Naive thymus-derived CD4-positive, alpha-beta T cell (primary cell): ENCODE measurements around the gene CDKN2AIPNL. TPM values are rescaled to one million over a fixed set of nuclear protein-coding genes. Genes with fewer than 3 reads are reported as not detected.

Experiments used
- ATAC-seq: fragments of 150-1000 bp; cut with Tn5 transposase; 2 replicates; pipeline ENCODE4 v1.10.0; 2021; ENCODE audit warnings: mild to moderate bottlenecking, moderate library complexity
- CTCF ChIA-PET: fragments of 350-600 bp; sonication (Branson Sonifier 250); formaldehyde crosslinking; loops from one replicate; lab custom pipeline; 2021; ENCODE audit warnings: antibody characterized with exemption; lab: Charles Lee
- POLR2A ChIA-PET: fragments of 350-600 bp; sonication (Branson Sonifier 250); formaldehyde crosslinking; loops from one replicate; lab custom pipeline; 2021; ENCODE audit warnings: antibody characterized with exemption, inconsistent platforms; lab: Charles Lee
- DNase-seq, 9 donors: peaks; one replicate each; pipeline versions ENCODE4 v3.0.0 to v3.0.0-alpha.2; 2020 to 2022; ENCODE audit warnings: mixed read lengths in 1 of 9
- H3K27ac ChIP-seq: one replicate; pipeline ENCODE4 v1.7.0; 2013; ENCODE audit warnings: mild to moderate bottlenecking, low read depth, low read length, moderate library complexity
- H3K27me3 ChIP-seq, 2 donors: one replicate each; pipeline ENCODE4 v1.7.0; 2013; ENCODE audit warnings: low read length in 2 of 2, mild to moderate bottlenecking in 2 of 2, moderate library complexity in 2 of 2; ENCODE audit not compliant: control insufficient read depth in 2 of 2, insufficient read depth in 2 of 2
- H3K36me3 ChIP-seq, 3 experiments: 1 replicate in 2 of 3; 2 replicates in 1 of 3; pipeline ENCODE4 v1.7.0; 2013; ENCODE audit warnings: low read length in 3 of 3, mild to moderate bottlenecking in 3 of 3, moderate library complexity in 1 of 3; ENCODE audit not compliant: insufficient read depth in 3 of 3, control insufficient read depth in 2 of 3
- H3K4me1 ChIP-seq, 2 donors: one replicate each; pipeline ENCODE4 v1.7.0; 2013; ENCODE audit warnings: low read length in 2 of 2, mild to moderate bottlenecking in 2 of 2, moderate library complexity in 1 of 2; ENCODE audit not compliant: control insufficient read depth in 2 of 2, insufficient read depth in 2 of 2
- H3K4me3 ChIP-seq: 2 replicates; pipeline ENCODE4 v1.7.0; 2013; ENCODE audit warnings: mild to moderate bottlenecking, low read length
- H3K9me3 ChIP-seq, 3 experiments: 1 replicate in 2 of 3; 2 replicates in 1 of 3; pipeline ENCODE4 v1.7.0; 2013; ENCODE audit warnings: low read length in 3 of 3; ENCODE audit not compliant: control insufficient read depth in 2 of 3
- H3K27ac Mint-ChIP-seq, 9 donors: one replicate each; pipeline ENCODE4 v1.8.0; 2020 to 2022; ENCODE audit warnings: mixed read lengths in 9 of 9, mild to moderate bottlenecking in 8 of 9, moderate library complexity in 5 of 9, inconsistent platforms in 2 of 9
- H3K27me3 Mint-ChIP-seq, 5 donors: one replicate each; pipeline ENCODE4 v1.8.0; 2021 to 2022; ENCODE audit warnings: mixed read lengths in 5 of 5, mild to moderate bottlenecking in 1 of 5
- H3K36me3 Mint-ChIP-seq, 5 donors: one replicate each; pipeline ENCODE4 v1.8.0; 2020 to 2022; ENCODE audit warnings: mixed read lengths in 5 of 5, mild to moderate bottlenecking in 3 of 5, inconsistent platforms in 1 of 5
- H3K4me1 Mint-ChIP-seq, 7 donors: one replicate each; pipeline ENCODE4 v1.8.0; 2020 to 2022; ENCODE audit warnings: mixed read lengths in 7 of 7, mild to moderate bottlenecking in 3 of 7, inconsistent platforms in 1 of 7
- H3K4me3 Mint-ChIP-seq, 10 donors: one replicate each; pipeline ENCODE4 v1.8.0; 2020 to 2022; ENCODE audit warnings: mild to moderate bottlenecking in 10 of 10, mixed read lengths in 10 of 10, moderate library complexity in 6 of 10, inconsistent platforms in 2 of 10
- H3K9me3 Mint-ChIP-seq, 11 donors: one replicate each; pipeline ENCODE4 v1.8.0; 2020 to 2022; ENCODE audit warnings: mixed read lengths in 11 of 11, mild to moderate bottlenecking in 4 of 11, inconsistent platforms in 1 of 11, moderate library complexity in 1 of 11
- intact Hi-C, 2 donors: fragments of 100-400 bp; cut with micrococcal nuclease; formaldehyde crosslinking; loops; one replicate each; pipeline ENCODE4 v1.15.1; 2023
- polyA plus RNA-seq, 2 donors: library from polyadenylated mRNA; unstranded; fragments of 300-500 nt; fragmentation: Illumina TruSeq; gene quantifications; one replicate each; pipeline ENCODE4 v1.2.3, GENCODE V29; 2021
- total RNA-seq, 6 experiments: library from RNA in 5 of 6; stranded (reverse) in 5 of 6; gene quantifications; 1 replicate in 5 of 6; 2 replicates in 1 of 6; pipeline ENCODE4 v1.2.3 and lab custom pipeline; 2021 to 2026

CDKN2AIPNL gene
- total and polyA plus RNA-seq, 7 experiments from 2014 or later, result 11.5 to 29.1 (median 17.8) TPM

DNA sequence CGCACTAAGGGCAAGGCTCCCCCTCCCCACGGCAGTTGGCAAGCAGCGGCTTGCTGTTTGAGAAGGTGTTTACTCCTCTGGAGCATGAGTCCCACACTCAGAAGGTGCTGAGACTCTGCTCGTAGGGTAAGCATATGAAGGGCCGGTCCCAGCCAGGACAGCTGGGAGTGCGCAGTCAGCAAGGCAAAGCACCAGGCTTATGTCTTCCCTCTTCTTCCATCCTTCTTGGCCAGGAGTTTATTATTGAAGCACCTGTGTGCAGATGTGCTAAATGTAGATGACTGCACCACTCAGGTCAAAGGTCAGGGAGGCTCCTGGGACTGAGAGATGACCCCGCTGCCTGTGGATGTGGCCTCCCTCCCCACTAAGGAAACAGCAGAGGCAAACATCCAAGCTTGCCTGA, 27.0 kb upstream of the CDKN2AIPNL start:
- H3K36me3 ChIP-seq, result no peaks in the 10 kb centered on the region
- H3K4me1 Mint-ChIP-seq, result peaks cover 0 to 23% (median 12%) of the 10 kb centered on the region in 7 donors
- no peaks in the 10 kb centered on the region for H3K27me3 Mint-ChIP-seq
- POLR2A ChIA-PET, result interaction anchor here (1.4 kb wide), 1 partner anchor 10 kb away, joined by 3 read pairs; no protein-coding TSS in a partner anchor
- no peak overlapping the region for H3K4me3 ChIP-seq
- H3K36me3 Mint-ChIP-seq, result no peaks in the 10 kb centered on the region
- DNase-seq, result no peak
- peaks cover 0 to 11% of the 10 kb centered on the region in 2 donors for H3K4me1 ChIP-seq
- ATAC-seq, result no peak
- no peaks in the 10 kb centered on the region for H3K27me3 ChIP-seq
- H3K27ac ChIP-seq, result no peak overlapping the region
- no peaks in the 10 kb centered on the region for H3K9me3 Mint-ChIP-seq
- H3K4me3 Mint-ChIP-seq, result no peak overlapping the region
- intact Hi-C loops, result no loop called here
- CTCF ChIA-PET, result no interaction called here
- H3K9me3 ChIP-seq, result no peaks in the 10 kb centered on the region
- peak overlapping the region in 1 of 9 donors; percentile 16 for H3K27ac Mint-ChIP-seq

GRCh38 chr5:134437847-134438581, 26.3 kb upstream of the CDKN2AIPNL start:
- no peak for DNase-seq
- Histone ChIP-seq H3K27ac (no peak overlapping the region), H3K36me3 (no peaks in the 10 kb centered on the region), H3K27me3 (no peaks in the 10 kb centered on the region), H3K4me1 (peaks cover 0 to 11% of the 10 kb centered on the region in 2 donors), H3K9me3 (no peaks in the 10 kb centered on the region), H3K4me3 (no peak overlapping the region)
- POLR2A ChIA-PET, result interaction anchor here (1.9 kb wide), 1 partner anchor 87 kb away, joined by 5 read pairs; the partner anchor contains the start of gene JADE2
- Mint-ChIP-seq H3K4me1 (peaks cover 0 to 23% (median 12%) of the 10 kb centered on the region in 7 donors), H3K27ac (peak overlapping the region in 5 of 9 donors; percentile 12 to 83 (median 50)), H3K27me3 (no peaks in the 10 kb centered on the region), H3K9me3 (no peaks in the 10 kb centered on the region), H3K4me3 (peak overlapping the region in 1 of 10 donors; percentile 57), H3K36me3 (no peaks in the 10 kb centered on the region)
- CTCF ChIA-PET, result no interaction called here
- intact Hi-C loops, result loop anchor here (1.0 to 2.0 kb wide), 2 partner anchors 67 to 87 kb away; partner anchors contain the start of genes JADE2 (in 2 of the 2) and UBE2B (in 1 of the 2)
- no peak for ATAC-seq

DNA sequence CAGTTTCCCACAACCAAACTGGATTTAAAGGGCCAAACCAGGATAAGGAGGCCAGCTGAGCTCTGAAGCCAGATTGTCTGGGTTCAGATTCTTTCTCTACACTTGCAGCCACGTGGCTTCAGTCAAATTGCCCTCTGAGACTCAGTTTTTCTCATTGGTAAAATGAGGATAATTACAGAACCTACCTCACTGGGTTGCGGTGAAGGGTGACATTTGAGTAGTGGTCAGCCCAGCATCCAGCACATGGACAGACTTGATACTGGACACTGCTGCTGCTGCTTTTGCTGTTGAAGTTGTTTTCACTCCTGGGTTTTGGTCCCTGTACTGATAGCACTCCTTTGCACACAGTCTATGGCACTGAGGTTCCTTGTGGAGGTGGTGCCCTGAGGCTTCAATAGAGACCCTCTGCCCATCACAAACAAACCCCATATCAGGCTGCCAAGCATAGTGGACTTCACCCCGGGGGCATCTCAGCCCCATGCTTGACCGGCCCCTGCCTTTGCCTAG, 25.7 kb upstream of the CDKN2AIPNL start:
- H3K4me1 ChIP-seq, result peaks cover 0 to 11% of the 10 kb centered on the region in 2 donors
- no peaks in the 10 kb centered on the region for H3K9me3 Mint-ChIP-seq
- H3K27me3 ChIP-seq, result no peaks in the 10 kb centered on the region
- CTCF ChIA-PET, result interaction anchor here (0.7 to 1.4 kb wide), 2 partner anchors 27 to 150 kb away, joined by 3 read pairs; no protein-coding TSS in a partner anchor
- H3K36me3 ChIP-seq, result no peaks in the 10 kb centered on the region
- DNase-seq (no peak), ATAC-seq (no peak)
- H3K4me1 Mint-ChIP-seq, result peaks cover 0 to 26% (median 14%) of the 10 kb centered on the region in 7 donors
- no peak overlapping the region for H3K4me3 ChIP-seq
- no peaks in the 10 kb centered on the region for H3K27me3 Mint-ChIP-seq
- peak overlapping the region in 5 of 10 donors; percentile 38 to 65 (median 57) for H3K4me3 Mint-ChIP-seq
- H3K27ac Mint-ChIP-seq, result peak overlapping the region in 8 of 9 donors; percentile 47 to 85 (median 69)
- H3K27ac ChIP-seq, result no peak overlapping the region
- H3K36me3 Mint-ChIP-seq, result no peaks in the 10 kb centered on the region
- H3K9me3 ChIP-seq, result no peaks in the 10 kb centered on the region
- POLR2A ChIA-PET, result interaction anchor here (1.5 to 1.9 kb wide), 2 partner anchors 25 to 88 kb away, joined by 5 to 9 read pairs; partner anchors contain the start of genes CDKN2AIPNL and JADE2
- intact Hi-C loops, result loop anchor here (1.0 to 2.0 kb wide), 2 partner anchors 67 to 88 kb away; partner anchors contain the start of genes JADE2 (in 2 of the 2) and UBE2B (in 1 of the 2)

DNA sequence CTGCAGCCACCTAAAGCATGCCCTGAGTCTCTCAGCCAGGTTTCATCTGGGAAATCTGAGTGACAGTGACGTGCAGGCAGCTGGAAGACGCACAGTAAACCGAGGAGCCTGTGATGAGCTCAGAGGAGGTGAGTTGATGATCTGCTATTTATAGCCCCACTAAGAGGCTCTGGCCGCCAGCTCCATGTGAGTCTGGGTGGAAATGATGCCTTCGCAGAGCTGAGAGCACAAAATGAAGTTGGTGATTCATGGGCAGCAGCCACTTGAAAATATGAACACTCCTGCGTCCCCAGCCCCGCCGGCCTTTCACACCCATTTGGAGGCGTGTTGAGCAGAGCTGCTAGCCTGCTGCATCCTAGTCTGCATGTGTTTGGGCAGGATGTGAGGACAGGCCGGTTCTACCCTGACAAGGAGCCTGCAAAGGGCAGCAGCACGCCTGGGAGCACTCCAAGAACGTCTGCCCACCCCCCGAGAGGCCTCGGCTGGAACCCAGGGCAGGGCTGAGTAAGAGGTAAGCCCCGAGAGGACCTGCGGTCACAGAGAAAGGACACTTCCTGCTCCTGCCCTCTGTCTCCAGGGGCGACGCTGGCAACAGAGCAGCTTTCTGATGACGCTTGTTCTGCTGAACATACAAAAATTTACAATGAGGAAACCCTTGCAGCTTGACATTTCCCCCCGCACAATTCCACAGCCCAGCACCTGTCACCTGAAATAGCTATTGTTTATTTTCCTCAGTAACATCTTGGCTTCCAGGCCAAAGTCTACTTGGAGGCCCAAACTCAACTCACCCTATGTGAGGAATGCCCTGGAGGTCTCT, 25.1 kb upstream of the CDKN2AIPNL start:
- no peaks in the 10 kb centered on the region for H3K36me3 Mint-ChIP-seq
- H3K4me1 ChIP-seq, result peaks cover 0 to 11% of the 10 kb centered on the region in 2 donors
- no peaks in the 10 kb centered on the region for H3K27me3 Mint-ChIP-seq
- intact Hi-C loops, result loop anchor here (1.0 to 2.0 kb wide), 3 partner anchors 24 to 89 kb away; partner anchors contain the start of genes JADE2 (in 2 of the 2) and UBE2B (in 1 of the 2)
- H3K27ac Mint-ChIP-seq, result peak overlapping the region; percentile 47 to 85 (median 74)
- DNase-seq (peak; percentile 29 to 65 (median 50)), ATAC-seq (peak; percentile 92)
- H3K4me3 ChIP-seq, result peak overlapping the region; percentile 24
- ChIA-PET CTCF (interaction anchor here (0.7 to 1.4 kb wide), 2 partner anchors 26 to 150 kb away, joined by 3 read pairs; no protein-coding TSS in a partner anchor), POLR2A (interaction anchor here (1.5 to 1.9 kb wide), 2 partner anchors 25 to 88 kb away, joined by 5 to 9 read pairs; partner anchors contain the start of genes CDKN2AIPNL and JADE2)
- peak overlapping the region in 9 of 10 donors; percentile 20 to 65 (median 51) for H3K4me3 Mint-ChIP-seq
- no peaks in the 10 kb centered on the region for H3K27me3 ChIP-seq
- H3K36me3 ChIP-seq, result no peaks in the 10 kb centered on the region
- H3K9me3 Mint-ChIP-seq, result no peaks in the 10 kb centered on the region
- H3K27ac ChIP-seq, result no peak overlapping the region
- no peaks in the 10 kb centered on the region for H3K9me3 ChIP-seq
- peaks cover 0 to 31% (median 14%) of the 10 kb centered on the region in 7 donors for H3K4me1 Mint-ChIP-seq

DNA sequence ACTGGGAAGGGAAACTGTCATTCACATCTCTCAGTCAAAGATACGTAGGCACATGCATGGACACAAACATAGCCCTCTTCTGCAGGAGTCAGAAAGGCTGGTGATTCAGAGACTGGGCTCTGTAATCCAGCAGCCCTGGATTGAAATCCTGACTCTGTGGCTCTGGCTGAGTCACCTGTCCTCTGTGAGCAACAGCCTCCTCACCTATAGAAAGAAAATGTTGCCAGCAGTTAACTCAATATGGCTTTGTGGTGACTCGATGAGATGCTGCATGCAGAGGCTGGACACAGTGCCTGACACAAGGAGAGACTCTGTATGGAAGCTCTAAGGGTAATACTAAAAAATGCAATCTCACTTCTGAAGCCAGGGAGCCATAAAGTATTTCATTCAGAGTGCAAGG, 23.9 kb upstream of the CDKN2AIPNL start:
- H3K4me3 ChIP-seq, result no peak overlapping the region
- H3K27me3 ChIP-seq, result no peaks in the 10 kb centered on the region
- Mint-ChIP-seq H3K27ac (peak overlapping the region in 2 of 9 donors; percentile 13 to 69), H3K4me1 (peaks cover 0 to 31% (median 13%) of the 10 kb centered on the region in 7 donors), H3K4me3 (peak overlapping the region in 2 of 10 donors; percentile 53 to 65), H3K27me3 (no peaks in the 10 kb centered on the region), H3K9me3 (no peaks in the 10 kb centered on the region), H3K36me3 (no peaks in the 10 kb centered on the region)
- no peaks in the 10 kb centered on the region for H3K36me3 ChIP-seq
- intact Hi-C loops, result no loop called here
- ChIA-PET POLR2A (interaction anchor here (0.7 to 1.5 kb wide), 2 partner anchors 24 to 262 kb away, joined by 4 to 9 read pairs; partner anchors contain the start of gene CDKN2AIPNL), CTCF (no interaction called here)
- no peak for DNase-seq
- H3K4me1 ChIP-seq, result peaks cover 0 to 11% of the 10 kb centered on the region in 2 donors
- no peak overlapping the region for H3K27ac ChIP-seq
- H3K9me3 ChIP-seq, result no peaks in the 10 kb centered on the region
- ATAC-seq, result no peak
